Measurements from ENCODE around the gene EXOC3.
A peak's percentile ranks its signal among the peaks of the same experiment; 100 is the strongest.
"Not testable (repeated sequence)": the region's sequence is repeated elsewhere in the genome, so short reads cannot be mapped to it uniquely, and the experiment has no call there.

Gene EXOC3

DNA sequence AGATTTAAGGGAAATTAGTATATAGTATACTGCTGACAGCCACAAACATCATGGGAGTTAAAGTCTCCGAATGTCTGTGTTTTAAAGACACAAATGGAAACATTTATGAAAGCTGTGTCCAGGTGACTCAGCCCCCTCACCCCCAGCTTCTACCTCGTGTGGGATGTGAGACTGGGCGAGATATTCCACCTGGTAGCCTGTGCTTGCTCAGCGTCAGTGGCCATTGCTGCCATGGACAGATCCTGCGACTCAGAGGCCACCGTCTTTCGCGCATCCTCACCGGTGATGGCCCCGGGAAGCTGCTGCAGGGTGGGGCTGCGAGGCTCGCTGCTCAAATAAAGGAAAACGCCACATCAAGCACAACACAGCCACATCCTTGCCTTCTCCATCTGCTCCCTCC lies 31.2 kb upstream of the EXOC3 start:
- H3K4me3 ChIP-seq (replicated peaks; ENCODE audit: low read depth, low read length) = no peak overlapping the region
- no peak for DNase-seq (ENCODE audit: low read depth)
- TF ChIP-seq, protein P1, sequence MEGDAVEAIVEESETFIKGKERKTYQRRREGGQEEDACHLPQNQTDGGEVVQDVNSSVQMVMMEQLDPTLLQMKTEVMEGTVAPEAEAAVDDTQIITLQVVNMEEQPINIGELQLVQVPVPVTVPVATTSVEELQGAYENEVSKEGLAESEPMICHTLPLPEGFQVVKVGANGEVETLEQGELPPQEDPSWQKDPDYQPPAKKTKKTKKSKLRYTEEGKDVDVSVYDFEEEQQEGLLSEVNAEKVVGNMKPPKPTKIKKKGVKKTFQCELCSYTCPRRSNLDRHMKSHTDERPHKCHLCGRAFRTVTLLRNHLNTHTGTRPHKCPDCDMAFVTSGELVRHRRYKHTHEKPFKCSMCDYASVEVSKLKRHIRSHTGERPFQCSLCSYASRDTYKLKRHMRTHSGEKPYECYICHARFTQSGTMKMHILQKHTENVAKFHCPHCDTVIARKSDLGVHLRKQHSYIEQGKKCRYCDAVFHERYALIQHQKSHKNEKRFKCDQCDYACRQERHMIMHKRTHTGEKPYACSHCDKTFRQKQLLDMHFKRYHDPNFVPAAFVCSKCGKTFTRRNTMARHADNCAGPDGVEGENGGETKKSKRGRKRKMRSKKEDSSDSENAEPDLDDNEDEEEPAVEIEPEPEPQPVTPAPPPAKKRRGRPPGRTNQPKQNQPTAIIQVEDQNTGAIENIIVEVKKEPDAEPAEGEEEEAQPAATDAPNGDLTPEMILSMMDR (IDR thresholded peaks at IDR 0.05; ENCODE audit: low read length, missing control alignments) = no peak

DNA sequence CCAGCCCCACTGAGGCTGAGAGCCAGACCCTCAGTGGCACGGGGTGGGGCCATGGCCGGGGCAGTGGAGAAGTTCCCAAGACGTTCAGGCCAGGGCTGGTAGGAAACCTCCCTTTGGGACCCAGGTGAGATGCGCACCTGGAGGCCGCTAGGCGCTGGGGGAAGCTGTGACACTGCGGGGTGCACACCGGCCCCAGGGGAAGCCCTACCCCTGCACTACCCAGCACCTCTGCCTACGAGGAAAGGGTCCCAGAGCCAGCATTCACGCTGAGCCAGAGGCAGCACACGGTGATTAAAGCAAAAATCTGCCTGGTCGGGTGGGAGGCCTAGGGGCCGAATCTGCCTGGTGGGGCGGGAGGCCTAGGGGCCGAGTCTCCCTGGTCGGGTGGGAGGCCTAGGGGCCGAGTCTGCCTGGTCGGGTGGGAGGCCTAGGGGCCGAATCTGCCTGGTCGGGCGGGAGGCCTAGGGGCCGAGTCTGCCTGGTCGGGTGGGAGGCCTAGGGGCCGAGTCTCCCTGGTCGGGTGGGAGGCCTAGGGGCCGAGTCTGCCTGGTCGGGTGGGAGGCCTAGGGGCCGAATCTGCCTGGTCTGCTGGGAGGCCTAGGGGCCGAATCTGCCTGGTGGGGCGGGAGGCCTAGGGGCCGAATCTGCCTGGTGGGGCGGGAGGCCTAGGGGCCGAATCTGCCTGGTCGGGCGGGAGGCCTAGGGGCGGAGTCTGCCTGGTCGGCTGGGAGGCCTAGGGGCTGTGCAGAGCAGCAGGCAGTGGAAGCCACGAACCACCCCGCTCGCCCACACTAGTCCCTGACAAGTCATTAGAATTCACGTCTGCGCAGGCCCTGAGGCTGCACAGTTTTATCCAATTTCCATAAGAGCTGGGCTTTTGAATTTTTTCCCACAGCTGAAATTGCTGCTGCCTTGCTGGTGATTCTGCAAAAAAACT lies 27.7 kb upstream of the EXOC3 start:
- DNase-seq (ENCODE audit: low read depth) = peak; percentile 84
- H3K4me3 ChIP-seq (replicated peaks; ENCODE audit: low read depth, low read length) = not testable (repeated sequence)

DNA sequence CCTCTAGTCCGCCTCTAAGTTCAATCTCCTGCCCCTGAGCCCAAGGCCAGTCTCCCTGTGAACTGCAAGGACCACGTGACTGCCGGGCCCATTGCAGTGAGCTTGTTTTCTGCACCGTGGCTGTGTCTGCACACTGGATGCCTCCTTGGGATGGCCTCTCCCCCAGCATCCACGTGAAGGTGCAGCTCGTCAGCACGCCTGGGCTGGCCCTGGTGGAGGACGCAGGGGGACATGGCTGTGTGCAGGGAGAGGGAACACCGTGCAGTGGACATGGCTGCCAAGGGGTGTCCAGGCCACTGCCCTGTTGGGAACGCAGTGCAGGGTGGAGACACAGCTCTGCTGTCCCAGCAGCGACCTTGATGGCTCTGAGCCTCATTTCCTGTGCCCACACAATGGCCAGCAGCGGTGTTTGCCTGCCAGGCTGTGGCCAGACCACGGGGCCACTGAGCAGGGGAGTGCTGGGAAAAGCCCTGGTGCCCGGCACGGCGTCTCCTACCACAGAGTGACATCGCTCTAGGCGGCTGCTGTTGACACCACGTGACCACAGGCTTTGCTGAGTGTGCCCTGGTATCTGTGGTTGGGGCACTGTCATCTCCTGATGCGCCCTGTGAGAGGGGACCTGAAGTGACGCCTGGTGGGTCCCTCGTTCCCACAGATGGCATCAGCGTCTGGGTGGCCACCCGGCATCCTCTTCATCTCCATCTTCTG lies 26.9 kb upstream of the EXOC3 start:
- no peak overlapping the region for H3K4me3 ChIP-seq (replicated peaks; ENCODE audit: low read depth, low read length)
- TF ChIP-seq, protein P1 (IDR thresholded peaks at IDR 0.05; ENCODE audit: low read length, missing control alignments) = no peak
- DNase-seq (ENCODE audit: low read depth) = no peak

DNA sequence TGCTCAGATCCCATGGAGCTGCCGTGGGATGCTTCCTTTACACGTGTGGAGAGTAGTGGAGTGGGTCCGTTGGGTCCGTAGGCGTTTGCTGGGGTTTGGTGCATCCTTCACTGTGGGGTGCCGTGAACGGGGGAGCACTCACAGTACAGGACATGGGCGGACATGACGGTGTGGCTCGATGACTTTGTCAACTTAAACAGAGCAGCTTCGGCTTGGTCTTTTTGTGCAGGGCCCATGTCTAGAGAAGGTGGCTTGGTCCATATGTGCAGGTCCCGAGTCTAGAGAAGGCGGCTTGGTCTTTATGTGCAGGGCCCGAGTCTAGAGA lies 26.4 kb upstream of the EXOC3 start:
- TF ChIP-seq, protein P1 (IDR thresholded peaks at IDR 0.05; ENCODE audit: low read length, missing control alignments) = no peak
- no peak for DNase-seq (ENCODE audit: low read depth)
- no peak overlapping the region for H3K4me3 ChIP-seq (replicated peaks; ENCODE audit: low read depth, low read length)

DNA sequence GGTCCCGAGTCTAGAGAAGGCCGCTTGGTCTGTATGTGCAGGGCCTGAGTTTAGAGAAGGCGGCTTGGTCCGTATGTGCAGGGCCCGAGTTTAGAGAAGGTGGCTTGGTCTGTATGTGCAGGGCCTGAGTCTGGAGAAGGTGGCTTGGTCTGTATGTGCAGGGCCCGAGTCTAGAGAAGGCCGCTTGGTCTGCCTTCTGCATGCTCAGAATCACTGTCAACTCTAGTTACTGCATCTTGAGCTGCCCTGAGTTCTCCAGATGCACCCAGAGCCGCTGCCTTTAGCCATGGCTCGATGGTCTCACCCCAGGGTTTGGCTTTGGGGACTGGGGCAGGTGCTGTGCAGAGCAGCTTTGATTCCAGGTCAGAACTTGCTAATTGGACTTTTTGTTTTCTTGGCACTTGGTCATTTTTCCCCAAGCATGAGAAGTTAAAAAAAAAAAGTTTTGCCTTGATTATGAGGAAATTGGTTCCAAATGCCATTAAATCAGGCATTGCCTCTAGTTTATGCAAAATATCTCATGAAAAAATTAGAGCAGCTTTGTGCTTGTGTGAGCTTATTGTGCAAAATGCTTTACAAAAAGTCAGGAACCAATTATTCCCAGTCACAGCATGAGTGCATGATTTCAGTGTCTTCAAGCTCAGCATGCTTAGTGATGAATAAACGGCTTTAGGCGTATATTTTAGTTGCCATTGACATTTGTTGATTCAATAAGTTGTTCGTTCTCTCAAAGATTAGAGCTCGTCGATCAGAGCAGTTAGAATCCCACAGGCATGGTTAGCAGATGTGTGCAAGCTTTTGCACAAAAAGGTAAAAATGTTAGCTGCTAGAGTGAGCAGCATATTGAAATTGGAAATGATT lies 25.4 kb upstream of the EXOC3 start:
- no peak for DNase-seq (ENCODE audit: low read depth)
- TF ChIP-seq, protein P1 (IDR thresholded peaks at IDR 0.05; ENCODE audit: low read length, missing control alignments) = no peak
- H3K4me3 ChIP-seq (replicated peaks; ENCODE audit: low read depth, low read length) = no peak overlapping the region

DNA sequence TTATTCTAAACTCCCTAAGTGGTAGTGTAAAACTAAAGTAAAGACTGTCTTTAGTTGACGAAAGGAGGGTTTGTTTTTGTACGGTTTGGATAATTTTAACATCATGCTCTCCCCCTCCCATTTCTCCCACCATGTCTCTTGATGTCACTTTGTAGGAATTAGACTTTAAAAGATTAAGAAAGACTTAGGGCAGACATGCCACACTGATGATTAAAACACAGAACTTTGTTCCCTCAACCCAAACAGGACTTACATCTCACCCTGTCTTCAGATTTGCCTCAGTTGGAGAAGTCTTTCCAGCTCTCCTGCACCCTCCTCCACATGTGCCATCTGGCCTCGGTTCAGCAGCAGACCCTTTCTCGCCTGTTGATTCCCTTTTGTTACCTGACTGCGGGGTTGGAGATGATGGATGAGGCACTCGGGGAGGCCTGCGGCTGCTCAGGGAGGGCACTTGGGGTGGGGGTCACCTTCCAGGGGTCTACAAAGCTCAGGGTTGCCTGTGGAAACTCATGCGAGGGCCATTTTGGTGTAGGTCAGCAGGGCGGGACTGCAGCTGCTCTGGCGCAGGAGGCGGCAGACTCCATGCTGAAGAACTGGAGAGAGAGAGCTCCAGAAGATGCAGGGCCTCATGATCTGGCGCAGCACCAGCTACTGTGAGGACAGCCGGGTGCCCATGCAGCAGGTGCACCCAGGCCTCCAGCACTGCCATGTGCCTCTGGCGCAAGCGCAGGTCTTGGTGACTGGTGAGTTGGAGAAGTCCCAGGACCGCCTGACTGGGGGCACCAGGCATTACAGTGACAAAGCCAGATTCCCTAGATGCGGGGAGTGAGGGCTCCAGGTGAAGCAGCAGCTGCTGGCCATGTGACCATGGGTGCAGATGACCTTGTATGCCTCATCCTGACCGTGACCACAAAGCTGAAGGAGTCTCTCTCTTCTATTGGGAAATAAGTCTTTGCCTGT lies 24.5 kb upstream of the EXOC3 start:
- DNase-seq (ENCODE audit: low read depth) = no peak
- H3K4me3 ChIP-seq (replicated peaks; ENCODE audit: low read depth, low read length) = no peak overlapping the region
- TF ChIP-seq, protein P1 (IDR thresholded peaks at IDR 0.05; ENCODE audit: low read length, missing control alignments) = no peak
